Hematopoietic multipotent progenitor cell treated with erythropoietin and hydrocortisone succinate and interleukin-3 and kit ligand, for 6 days (in vitro differentiated cells): ENCODE measurements around the gene SCAMP3.

ENCODE experiments used
- DNase-seq: peaks from one replicate; pipeline ENCODE4 v3.0.0-alpha.2; 2015

The SCAMP3 gene

DNA sequence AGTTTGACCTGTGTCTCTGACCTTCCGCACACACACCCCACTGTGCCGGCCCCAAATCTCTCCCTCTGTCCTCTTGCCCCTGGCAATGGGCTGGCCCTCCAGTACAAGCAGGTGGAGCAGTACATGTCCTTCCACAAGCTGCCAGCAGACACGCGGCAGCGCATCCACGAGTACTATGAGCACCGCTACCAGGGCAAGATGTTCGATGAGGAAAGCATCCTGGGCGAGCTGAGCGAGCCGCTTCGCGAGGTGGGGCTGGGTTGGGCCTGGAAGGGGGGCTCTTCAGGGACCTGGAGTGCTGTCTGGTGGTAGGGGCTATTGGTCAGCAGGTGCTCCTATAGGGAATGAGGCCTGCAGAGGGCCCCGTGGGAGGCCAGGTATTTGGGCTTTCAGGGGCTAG lies 22.9 kb upstream of the SCAMP3 start:
- DNase-seq: no peak

DNA sequence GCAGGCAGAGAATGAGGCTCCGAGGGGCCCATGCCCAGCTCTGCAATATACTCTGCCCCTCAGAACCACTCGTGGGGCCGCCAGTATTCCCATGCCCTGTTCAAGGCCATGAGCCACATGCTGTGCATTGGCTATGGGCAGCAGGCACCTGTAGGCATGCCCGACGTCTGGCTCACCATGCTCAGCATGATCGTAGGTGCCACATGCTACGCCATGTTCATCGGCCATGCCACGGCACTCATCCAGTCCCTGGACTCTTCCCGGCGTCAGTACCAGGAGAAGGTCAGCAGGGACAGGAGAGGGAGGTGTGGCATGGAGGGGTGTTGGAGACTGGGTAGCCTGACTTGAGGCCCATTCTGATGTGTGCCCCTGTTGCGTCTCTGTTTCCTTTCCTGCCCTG lies 22.3 kb upstream of the SCAMP3 start:
- DNase-seq: no peak

DNA sequence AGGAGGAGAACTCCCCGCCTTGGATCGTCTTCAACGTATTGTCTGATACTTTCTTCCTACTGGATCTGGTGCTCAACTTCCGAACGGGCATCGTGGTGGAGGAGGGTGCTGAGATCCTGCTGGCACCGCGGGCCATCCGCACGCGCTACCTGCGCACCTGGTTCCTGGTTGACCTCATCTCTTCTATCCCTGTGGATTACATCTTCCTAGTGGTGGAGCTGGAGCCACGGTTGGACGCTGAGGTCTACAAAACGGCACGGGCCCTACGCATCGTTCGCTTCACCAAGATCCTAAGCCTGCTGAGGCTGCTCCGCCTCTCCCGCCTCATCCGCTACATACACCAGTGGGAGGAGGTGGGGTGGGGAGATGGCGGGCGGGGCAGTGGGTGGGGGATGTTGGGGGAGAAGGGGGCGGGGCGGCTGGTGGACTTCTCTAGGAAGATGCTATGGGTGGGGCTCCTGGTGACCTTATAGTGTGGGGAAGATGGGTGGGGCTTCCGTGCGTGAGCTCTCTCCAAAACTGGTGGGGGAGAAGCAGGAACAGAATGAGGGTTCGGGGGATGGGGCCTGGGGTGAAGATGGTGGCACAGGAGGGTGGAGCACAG lies 20.4 kb upstream of the SCAMP3 start:
- peak; percentile 70 for DNase-seq

DNA sequence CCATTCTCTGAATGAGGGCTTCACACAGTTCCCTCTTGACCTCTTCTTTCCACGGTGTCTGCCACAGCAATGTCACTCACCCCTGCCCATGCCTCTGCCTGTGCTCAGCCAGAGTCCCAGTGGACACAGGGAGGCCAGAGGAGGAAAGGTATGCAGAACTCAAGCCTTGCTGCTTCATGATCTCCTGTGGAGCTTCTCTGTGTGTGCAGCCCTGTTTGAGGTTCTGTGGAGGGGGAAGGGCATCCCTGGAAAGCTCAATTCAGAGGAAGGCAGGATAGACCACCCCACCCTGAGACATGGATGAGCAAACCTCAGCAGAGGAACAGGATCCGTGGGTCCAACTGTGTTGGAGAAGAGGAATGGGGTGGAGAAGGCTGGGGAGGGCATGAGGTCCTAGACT lies 17.1 kb upstream of the SCAMP3 start:
- no peak for DNase-seq

DNA sequence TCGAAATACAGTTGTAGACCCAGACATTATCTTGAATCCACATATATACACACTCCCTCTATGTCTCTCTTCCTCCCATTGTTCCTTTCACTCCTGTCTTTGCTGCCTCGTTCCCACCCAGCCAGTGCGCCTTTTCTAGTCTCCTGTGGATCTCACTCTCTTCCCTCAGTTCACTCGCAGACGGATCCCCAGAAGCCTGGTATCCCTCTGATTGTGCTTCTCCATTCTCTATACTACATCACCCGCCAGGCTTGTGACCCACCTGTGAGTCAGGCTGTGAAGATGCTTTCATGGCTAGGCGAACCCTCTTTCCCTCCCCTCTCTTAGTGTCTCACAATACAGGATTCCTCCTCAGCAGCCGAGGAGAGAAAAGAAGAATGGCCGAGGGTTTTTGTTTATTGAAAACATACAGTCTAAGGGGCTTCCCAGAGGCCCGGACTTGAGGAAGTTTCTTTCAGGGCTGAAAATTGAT lies 16.6 kb upstream of the SCAMP3 start:
- no peak for DNase-seq

DNA sequence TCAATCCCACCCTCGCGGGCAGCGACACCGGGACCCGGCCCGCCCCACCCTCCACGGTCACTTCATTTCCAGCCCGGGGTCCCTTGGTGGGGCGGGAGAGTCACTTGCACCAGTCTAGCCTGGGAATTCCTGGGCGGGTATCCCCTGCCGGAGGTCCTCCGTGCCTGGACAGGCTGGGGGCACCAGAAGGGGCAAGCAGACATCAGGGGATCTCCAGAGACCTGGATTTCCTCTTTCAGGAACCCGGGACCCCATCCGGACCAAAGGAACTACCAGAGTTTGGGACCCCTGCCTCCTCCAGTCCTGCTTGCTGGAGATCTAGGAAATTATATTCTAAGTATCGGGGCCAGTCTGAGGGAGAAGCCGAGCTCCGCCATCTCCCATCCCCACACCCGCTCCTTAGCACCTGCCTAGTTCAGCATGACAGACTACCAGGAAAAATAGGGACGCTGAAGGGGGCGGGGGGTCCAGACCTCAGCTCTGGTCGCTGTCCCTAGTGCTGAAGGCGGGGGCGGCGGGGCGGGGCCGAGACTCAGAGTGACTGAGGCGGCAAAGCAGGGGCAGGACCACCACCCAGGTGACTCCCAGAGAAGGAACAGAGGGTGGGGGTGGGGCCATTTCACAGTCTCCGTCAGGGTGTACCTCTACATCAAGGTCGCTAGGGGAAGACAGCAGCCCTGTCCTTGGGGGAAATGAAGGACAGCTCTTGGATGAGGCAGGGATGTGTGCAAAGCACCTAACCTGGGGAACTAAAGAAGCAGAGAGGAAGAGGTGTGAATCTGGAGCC lies 15.9 kb upstream of the SCAMP3 start:
- peak; percentile 82 for DNase-seq

DNA sequence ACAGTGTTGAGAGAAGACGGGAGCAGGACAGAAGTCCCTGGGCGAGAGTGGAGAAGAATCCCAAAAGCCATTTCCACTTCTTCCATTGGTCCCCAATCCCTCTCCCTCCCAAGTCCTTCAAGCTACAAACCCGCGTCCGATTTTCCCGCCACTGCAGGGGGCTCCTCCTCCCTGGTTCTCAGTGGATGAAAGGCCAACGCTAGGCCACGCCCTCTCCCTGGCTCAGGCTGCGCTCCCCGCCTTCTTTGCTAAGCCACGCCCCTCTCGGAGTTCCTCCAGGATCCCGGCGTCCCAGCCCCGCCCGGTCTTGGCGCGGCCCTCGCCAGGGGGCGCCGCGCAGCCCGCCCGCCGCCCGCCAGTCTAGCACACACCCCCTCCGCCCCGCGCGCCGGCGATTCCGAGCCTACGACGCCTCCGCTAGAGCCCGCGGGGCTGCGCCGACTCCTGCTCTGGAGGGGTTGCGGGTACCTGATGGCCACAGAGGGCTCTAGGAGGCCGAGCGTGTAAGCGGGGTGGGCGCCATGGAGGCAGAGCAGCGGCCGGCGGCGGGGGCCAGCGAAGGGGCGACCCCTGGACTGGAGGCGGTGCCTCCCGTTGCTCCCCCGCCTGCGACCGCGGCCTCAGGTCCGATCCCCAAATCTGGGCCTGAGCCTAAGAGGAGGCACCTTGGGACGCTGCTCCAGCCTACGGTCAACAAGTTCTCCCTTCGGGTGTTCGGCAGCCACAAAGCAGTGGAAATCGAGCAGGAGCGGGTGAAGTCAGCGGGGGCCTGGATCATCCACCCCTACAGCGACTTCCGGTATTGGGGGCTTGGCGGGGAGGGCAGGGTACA lies 15.1 kb upstream of the SCAMP3 start, which contains the start of gene HCN3:
Gene HCN3, plus strand, starts transcription at position 394 of the 832 bp plus-strand sequence. Its CDS starts 128 bp downstream, at position 522.
- peak; percentile 99 for DNase-seq

DNA sequence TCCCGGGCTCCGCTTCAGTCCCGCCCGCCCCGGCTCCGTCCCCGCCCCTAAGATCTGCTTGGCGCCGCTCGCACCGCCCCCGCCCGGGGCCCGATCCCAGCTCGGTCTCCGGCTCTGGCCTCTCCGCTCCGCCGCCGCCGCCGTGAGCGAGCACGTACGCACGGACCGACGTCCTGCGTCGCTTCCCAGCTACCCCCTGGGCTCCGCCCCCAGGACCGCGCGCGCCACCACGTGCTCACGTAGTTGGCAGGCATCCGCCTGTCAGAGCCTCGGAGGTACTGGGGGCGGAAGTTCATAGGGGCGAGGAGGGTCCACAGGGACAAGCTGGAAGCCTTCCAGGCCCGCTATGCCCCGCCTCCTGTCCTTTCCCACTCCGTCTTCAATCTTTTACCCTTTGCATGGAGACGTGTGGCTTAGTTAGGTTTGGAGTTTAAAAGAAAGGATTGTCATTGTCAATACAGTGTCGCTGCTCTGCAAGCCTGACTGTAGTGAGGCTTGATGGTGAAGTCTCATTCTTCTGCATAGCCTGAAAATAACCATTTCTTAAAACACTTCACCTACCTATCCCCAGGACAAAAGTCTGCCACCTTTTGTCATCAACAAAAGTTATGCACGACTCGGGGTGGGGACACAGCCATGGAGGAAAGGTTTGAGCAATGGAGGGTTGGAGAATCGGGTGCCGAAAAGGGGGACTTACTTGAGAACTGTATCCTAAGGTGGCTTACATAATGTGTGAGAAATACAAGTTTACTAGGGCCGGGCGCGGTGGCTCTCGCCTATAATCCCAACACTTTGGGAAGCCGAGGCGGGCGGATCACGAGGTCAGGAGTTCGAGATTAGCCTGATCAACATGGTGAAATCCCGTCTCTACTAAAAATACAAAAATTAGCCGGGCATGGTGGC lies 11.4 kb upstream of the SCAMP3 start, which contains the start of gene CLK2:
Gene CLK2, minus strand, starts transcription at position 162 of the 903 bp plus-strand sequence. CDS start 2,527 bp downstream, outside the sequence.
- DNase-seq: peak; percentile 98

DNA sequence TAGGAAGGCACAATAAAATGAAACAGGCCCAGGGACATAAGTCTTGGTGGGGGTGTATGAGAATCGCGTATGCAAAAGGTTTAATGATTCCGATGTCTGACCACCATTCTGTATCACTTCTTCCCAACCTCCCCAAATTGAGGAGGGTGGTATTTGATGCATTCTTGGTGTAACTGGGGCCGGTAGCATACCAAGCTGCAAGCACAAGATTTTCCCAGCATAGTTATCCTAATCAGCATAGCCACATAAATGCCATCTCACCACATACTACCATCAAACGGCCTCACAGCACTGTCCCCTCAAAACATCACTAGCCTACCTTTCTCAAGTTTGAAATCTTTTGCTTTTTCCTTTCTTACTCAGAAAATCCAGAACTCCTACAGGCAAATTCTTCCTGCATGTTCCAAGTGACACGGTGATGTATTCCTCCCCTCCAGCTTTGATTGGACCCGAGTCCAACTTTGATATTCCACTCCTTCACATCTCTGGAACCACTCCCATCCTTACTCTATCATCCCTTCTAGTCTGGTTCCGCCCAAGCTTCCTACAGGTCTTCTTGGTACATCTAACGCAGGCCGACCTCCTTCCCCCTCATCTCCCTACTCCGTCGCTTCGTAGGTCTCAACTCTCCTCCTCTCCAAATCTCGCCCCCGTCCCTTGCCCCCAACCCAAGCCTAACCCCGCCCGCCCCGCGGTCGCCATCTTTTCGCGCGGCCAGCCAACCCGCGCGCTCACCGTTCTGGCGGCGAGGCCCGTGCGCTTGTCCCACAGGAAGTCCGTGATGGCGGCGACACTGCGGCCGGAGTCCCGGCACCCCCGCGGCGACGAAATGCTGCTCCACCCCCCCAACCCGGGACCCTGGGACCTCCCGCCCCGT lies 10.5 kb upstream of the SCAMP3 start:
- peak; percentile 64 for DNase-seq

DNA sequence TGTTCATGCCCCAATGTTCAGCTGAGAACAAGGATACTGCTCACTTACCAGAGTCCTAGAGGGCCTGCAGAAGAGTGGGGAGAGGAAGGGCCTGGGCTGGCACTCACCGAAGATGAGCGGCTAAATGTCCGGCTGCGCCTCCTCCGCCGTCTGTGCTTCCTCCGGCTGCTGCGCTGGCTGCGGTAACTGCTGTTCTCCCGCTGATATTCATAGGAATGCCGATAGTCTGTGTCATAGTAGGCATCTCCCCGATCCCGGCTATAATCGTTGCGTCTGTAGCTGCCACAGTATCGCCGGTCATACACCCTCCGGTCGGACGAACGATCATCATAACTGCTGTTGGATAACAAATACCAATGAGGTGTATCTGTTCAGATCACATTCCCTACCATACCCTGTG lies 7.2 kb upstream of the SCAMP3 start:
- DNase-seq: no peak

DNA sequence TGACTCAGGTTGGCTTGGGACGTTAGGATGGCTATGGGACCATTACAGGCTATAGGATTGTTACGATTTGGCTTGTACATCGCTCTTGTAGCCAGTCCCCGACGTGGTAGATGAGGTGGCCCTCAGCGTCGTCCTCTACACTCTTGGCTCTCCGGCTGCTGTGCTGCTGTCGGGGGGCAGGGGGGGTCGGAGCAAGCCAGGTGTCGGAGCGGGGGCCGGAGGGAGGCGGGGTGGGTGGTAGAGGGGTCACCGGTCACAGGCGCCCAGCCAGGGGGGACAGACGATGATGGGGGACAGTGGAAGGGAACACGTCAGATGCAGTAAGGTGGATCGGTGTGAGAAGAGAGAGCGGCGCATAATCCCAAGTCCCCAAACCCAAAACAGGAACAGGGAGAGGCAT lies 6.5 kb upstream of the SCAMP3 start:
- no peak for DNase-seq

DNA sequence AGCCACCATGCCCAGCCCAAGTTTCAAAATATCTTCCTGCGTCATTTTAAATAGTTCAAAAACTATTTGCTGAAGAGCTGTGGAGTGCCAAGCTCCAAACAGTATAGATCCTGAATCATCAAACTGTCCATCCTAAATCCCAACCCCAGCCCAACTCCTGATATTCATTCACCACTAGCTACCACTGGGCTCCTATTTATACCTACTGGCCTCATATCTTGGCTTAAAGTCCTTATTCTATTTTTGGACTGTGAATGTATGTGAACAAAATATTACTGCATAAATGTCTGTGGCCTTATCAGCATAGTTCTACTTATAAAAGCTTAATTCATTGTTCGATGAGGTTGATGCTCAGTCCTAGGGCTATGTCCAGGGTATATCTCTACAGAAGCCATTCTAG lies 5.2 kb upstream of the SCAMP3 start:
- DNase-seq: no peak

DNA sequence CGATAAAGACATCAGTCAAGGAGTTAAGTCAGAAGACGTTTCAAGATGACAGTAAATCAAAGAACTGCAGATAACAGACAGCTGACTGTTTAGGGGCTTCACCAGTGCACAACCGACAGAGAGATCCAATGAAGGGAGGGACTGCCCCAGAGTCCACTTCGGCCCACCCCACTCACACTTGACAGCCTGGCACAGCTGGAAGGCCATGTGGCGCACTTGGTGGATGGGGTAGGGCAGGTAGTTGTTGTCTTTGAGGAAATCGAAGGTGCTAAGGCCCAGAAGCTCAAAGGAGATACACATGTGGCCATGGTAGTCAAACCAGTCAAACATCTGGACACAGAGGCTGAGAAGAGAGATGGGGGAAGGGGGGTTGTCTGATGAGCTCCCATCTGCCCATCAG lies 4.4 kb upstream of the SCAMP3 start:
- no peak for DNase-seq

DNA sequence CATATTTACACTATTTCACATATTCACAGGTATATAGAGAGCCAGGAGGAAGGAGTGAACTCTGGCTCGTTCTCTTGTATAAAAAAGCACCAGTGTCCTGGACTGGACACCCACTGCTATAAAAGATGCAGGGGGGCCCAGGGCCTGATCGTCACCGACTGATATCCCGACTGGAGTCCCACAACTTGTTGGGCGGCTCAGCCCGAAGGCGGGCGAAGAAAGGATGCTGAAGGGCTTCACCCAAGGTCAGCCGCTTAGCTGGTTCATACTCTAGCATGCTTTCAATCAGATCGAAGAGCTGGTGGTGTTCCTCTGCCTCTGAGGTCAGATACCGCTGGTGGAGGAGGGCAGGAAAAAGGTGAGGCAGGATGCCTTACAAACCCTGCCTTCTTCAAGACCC lies 907 bp upstream of the SCAMP3 start:
- no peak for DNase-seq

DNA sequence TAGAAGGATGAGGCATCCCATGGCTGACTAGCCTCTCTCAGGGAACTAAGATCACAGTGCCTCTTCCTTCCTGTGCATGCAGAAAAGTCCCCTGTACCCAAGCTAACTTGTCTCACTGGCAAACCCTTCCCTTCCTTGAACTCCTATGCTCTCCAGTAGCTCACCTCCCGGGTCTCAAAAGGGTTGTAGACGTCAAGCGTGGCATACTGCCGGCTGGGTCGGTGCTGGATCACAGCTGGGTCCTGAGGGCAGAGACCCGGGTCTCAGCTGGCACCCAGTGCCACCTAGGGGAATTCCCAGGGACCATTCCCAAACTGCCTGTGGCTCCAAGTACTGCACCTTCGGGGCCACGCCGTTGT lies 688 bp downstream of the SCAMP3 start:
- DNase-seq: peak; percentile 43

DNA sequence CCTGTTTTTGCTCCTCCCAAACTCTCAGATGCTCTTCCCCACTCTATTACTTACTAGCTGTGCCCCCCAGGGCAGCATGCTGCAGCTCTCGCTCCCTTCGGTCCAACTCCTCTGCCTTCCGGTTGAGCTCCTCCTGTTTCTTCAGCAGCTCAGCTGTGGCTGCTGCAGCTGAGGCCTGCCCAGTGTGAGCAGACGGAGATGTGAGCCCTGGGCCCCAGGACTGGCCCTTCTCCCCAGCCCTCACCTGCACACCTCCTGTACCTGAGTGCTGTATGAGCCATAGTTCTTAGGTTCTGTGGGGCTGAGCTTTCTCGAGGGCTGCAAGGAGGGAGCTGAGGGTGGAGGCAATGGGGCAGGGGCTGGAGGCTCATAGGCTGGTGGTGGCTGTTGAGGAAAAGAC lies 1.9 kb downstream of the SCAMP3 start:
- no peak for DNase-seq

DNA sequence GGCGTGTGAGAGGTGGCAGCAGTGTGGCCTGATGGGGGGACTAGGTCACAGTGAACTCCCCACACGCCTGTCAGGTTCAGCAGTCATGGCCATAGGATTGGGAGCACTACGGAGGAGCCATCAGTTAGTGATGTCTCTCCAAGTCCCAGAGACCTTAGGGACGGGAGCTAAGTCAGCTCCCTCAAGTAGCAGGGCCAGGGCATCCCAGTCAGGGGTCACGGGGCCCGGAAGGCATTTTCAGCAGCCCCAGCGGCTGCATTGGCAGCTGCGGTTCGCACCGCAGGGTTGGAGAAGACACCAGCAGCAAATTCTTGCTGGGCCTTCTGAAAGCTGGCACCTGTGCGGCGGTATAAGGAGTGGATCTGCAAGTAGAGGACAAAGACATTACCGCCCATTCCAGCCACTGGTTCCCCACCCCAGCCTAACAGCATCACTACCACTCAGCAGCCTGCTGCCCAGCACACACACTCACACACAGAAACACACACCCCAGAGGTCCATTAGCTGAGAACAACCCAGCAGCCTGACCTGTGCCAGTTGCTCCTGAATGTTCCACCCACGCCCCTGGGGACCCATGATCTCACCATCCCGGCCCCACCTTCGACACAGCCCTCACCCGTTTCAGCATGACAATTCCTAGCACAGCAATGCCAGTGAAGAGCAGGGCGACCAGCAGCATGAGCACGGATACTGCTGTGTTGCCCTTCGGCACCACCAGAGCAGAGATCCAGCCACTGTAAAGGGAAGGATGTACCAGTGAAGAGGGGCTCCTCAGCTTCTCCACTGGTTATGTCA lies 5.9 kb downstream of the SCAMP3 start:
- DNase-seq: no peak

DNA sequence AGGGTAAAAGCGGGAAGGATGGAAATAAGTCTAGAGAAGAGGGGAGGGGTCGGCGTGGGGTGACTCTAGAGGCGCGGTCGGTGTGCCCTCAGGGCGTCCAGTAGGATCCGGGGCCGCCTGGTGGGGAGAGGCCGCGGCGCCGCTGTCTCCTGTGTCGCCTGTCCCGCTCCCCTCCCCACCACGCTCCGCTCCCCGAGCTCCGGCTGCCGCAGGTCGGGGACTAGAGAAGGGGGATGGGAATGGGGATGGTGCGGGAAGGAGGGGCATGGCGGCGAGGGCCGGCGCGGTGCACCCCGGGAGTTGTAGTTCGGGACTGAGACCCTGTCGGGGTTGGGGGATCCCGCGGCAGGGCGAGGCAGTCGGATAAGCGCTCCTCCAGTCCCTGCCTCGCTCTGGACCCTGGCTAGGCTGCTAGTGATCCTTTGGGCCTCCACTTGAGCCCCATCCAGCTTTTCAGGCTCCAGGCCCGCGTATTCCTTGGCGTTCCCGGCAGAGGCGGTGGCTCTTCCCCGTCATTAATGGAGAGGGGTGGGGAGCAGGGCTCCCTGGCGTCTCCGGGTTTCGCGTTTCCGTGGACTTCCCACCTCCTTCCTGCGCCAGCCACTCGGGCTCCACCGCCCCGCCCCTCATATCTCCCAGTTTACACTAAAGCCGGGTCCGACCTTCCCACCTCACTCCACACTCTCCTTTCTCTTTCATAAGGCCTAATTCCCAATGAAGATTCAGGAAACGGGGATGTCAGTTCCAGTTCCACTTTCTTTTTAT lies 6.7 kb downstream of the SCAMP3 start, which contains the start of gene ENTREP3:
Gene ENTREP3, minus strand, starts transcription at position 241 of the 765 bp plus-strand sequence. CDS start 606 bp downstream, outside the sequence.
- peak; percentile 87 for DNase-seq

DNA sequence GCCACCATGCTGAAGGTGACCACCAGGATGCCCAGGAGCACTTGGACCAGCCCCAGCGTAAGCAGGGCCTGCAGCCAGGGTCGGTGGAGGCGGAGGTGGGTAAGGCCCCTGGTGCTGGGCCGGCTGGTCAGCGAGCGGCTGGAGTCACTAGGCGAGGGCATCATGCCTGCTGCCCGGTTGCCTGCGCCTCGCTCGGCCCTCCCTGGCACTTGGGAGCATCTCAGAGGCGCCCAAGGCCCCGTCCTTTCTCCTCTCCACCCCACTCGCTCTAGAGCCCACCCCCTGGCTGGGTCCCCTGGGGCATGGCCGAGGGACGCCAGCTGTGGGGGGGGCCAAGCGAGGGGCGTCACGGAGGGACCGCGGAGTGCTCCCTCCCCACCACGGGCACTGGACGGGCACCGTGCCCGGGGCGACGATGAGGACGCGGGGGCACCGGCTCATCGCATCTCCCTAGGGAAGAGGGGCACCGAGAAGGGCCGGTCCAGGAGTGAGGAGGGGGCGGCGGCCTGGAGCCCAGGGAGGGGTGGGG lies 7.4 kb downstream of the SCAMP3 start:
- no peak for DNase-seq
